HepG2 (cell line): ENCODE results near the gene KRT2. TPM values are rescaled to one million over a fixed set of nuclear protein-coding genes. Genes with fewer than 3 reads are reported as not detected.

Source experiments
- ATAC-seq: fragments of 200-7000 bp; cut with Tn5 transposase; 3 replicates; pipeline ENCODE4 v1.9.1; 2020; ENCODE audit warnings: mild to moderate bottlenecking, moderate library complexity
- BruUV-seq: library from RNA; stranded (reverse); fragments of 400-500 nt; replicated peaks from 2 replicates; lab custom pipeline; 2021; lab: Mats Ljungman, UMichigan
- CTCF ChIA-PET: fragments of 300-600 bp; formaldehyde crosslinking; extraction: SDS; loops from one replicate; lab custom pipeline; 2021; ENCODE audit warnings: low total read pairs, inconsistent platforms, low intra/inter-chr PET ratio; lab: Yijun Ruan, JAX
- POLR2A ChIA-PET: fragments of 350-600 bp; sonication (Branson Sonifier 250); formaldehyde crosslinking; loops from one replicate; lab custom pipeline; 2020; ENCODE audit warnings: antibody characterized with exemption, inconsistent platforms; lab: Yijun Ruan, JAX
- DNase-seq: peaks from one replicate; pipeline ENCODE4 v3.0.0-alpha.2; 2015; ENCODE audit warnings: low spot score
- FAIRE-seq: peaks from 3 replicates; lab custom pipeline; 2011; peaks lifted over from hg19 to GRCh38; lab: Jason Lieb, UNC
- H2AFZ ChIP-seq: one replicate; pipeline ENCODE4 v1.6.1; 2011; ENCODE audit warnings: low read length, inconsistent platforms
- H3K27ac ChIP-seq: fragments of 300-600 bp; 3 replicates; pipeline ENCODE4 v1.8.0; 2011; ENCODE audit warnings: mixed run types, mild to moderate bottlenecking, mixed read lengths, low read length, inconsistent platforms; ENCODE audit not compliant: insufficient read depth; ENCODE audit errors: extremely low read length
- H3K27me3 ChIP-seq, 2 experiments: fragments of 200-600 bp in 1 of 2; 2 replicates in 1 of 2; 3 replicates in 1 of 2; pipeline versions ENCODE4 v1.6.0 to v1.8.0; 2011; ENCODE audit warnings: low read length in 2 of 2, mild to moderate bottlenecking in 2 of 2, moderate library complexity in 2 of 2, inconsistent platforms in 1 of 2; ENCODE audit not compliant: insufficient read depth in 2 of 2, control insufficient read depth in 1 of 2
- H3K36me3 ChIP-seq, 2 experiments: fragments of 200-600 bp in 1 of 2; replicated peaks in 1 of 2; 2 replicates in 1 of 2; 3 replicates in 1 of 2; pipeline versions ENCODE4 v1.5.1 to v1.8.0; 2011; ENCODE audit warnings: low read length in 2 of 2, inconsistent platforms in 1 of 2; ENCODE audit not compliant: insufficient read depth in 2 of 2, control insufficient read depth in 1 of 2
- H3K4me1 ChIP-seq: 2 replicates; pipeline ENCODE4 v1.5.1; 2012; ENCODE audit warnings: low read length, inconsistent platforms; ENCODE audit not compliant: insufficient read depth
- H3K4me2 ChIP-seq: 2 replicates; pipeline ENCODE4 v1.6.0; 2011; ENCODE audit warnings: low read depth, low read length, inconsistent platforms
- H3K4me3 ChIP-seq, 3 experiments: fragments of 200-600 bp in 1 of 3; sonication (generic), shearing (Covaris generic) in 1 of 3; replicated peaks in 1 of 3; 2 replicates each; pipeline ENCODE4 v1.5.1; 2011 to 2016; ENCODE audit warnings: low read length in 3 of 3, inconsistent platforms in 2 of 3, low read depth in 2 of 3, mild to moderate bottlenecking in 2 of 3, control low read depth in 1 of 3, mixed read lengths in 1 of 3; ENCODE audit not compliant: insufficient read depth in 1 of 3
- H3K79me2 ChIP-seq: one replicate; pipeline ENCODE4 v1.6.1; 2011; ENCODE audit warnings: low read length, inconsistent platforms; ENCODE audit not compliant: insufficient read depth
- H3K9ac ChIP-seq: 2 replicates; pipeline ENCODE4 v1.6.0; 2011; ENCODE audit warnings: mild to moderate bottlenecking, low read depth, low read length, inconsistent platforms; ENCODE audit not compliant: insufficient read depth
- H3K9me3 ChIP-seq: 2 replicates; pipeline ENCODE4 v1.5.1; 2012; ENCODE audit warnings: mild to moderate bottlenecking, low read length
- H4K20me1 ChIP-seq: 2 replicates; pipeline ENCODE4 v1.6.0; 2011; ENCODE audit warnings: inconsistent platforms, mild to moderate bottlenecking, low read length, moderate library complexity; ENCODE audit not compliant: insufficient read depth
- DMAP1 ChIP-seq: IDR thresholded peaks from 2 replicates; pipeline ENCODE4 v1.6.1; 2016
- ETS1 ChIP-seq: sonication (generic); formaldehyde crosslinking; IDR thresholded peaks from 2 replicates; pipeline ENCODE4 v1.4.0; 2020; ENCODE audit warnings: missing genetic modification reagents
- FOXK1 ChIP-seq: sonication (generic); formaldehyde crosslinking; IDR thresholded peaks from 2 replicates; pipeline ENCODE4 v1.4.0; 2020; ENCODE audit warnings: low read depth, missing genetic modification reagents, borderline replicate concordance
- GATAD1 ChIP-seq: IDR thresholded peaks from 2 replicates; pipeline ENCODE4 v1.6.1; 2016; ENCODE audit warnings: missing genetic modification reagents, missing compliant biosample characterization
- PCBP2 ChIP-seq: fragments of 200-400 bp; formaldehyde crosslinking; optimal IDR thresholded peaks from 2 replicates; pipeline ENCODE3; 2018; ENCODE audit warnings: low read length, low read depth; ENCODE audit not compliant: poor library complexity, severe bottlenecking
- TBP ChIP-seq: sonication (generic); formaldehyde crosslinking; IDR thresholded peaks from 2 replicates; pipeline ENCODE4 v1.5.0; 2020; ENCODE audit warnings: missing genetic modification reagents
- ZC3H13 ChIP-seq: sonication (generic); formaldehyde crosslinking; IDR thresholded peaks from 2 replicates; pipeline ENCODE4 v1.8.1; 2023; ENCODE audit warnings: mild to moderate bottlenecking, missing genetic modification reagents, moderate library complexity
- ZNF136 ChIP-seq: sonication (generic); formaldehyde crosslinking; IDR thresholded peaks from 2 replicates; pipeline ENCODE4 v1.8.1; 2022; ENCODE audit warnings: low read depth, mild to moderate bottlenecking, moderate library complexity, missing genetic modification reagents
- ZNF775 ChIP-seq: sonication (generic); formaldehyde crosslinking; IDR thresholded peaks from 2 replicates; pipeline ENCODE4 v1.4.0; 2020; ENCODE audit warnings: missing genetic modification reagents, mild to moderate bottlenecking, moderate library complexity, borderline replicate concordance
- ZSCAN20 ChIP-seq: sonication (generic); formaldehyde crosslinking; IDR thresholded peaks from 2 replicates; pipeline ENCODE4 v1.4.0; 2020; ENCODE audit warnings: missing genetic modification reagents, mild to moderate bottlenecking, borderline replicate concordance
- ZSCAN9 ChIP-seq: IDR thresholded peaks from 2 replicates; pipeline ENCODE4 v1.6.1; 2016; ENCODE audit warnings: borderline replicate concordance
- WGBS: methylation state at CpG from one replicate; pipeline ENCODE4 v1.1.6; 2017; ENCODE audit warnings: low lambda C conversion rate; 5-methylcytosine and 5-hydroxymethylcytosine counted together
- in situ Hi-C: cut with HindIII; loops from 2 replicates; pipeline ENCODE4 v1.10.0; 2017; ENCODE audit warnings: low pct_unique_long_range_greater_than_20kb; ENCODE audit not compliant: extremely low pct_ligation_motif_present
- intact Hi-C: fragments of 100-400 bp; cut with micrococcal nuclease; formaldehyde crosslinking; loops from one replicate; pipeline ENCODE4 v1.10.0; 2022; ENCODE audit not compliant: unreplicated experiment
- polyA plus RNA-seq, 8 experiments: library from polyadenylated mRNA; depleted of rRNA in 3 of 8; stranded (reverse) in 7 of 8; unstranded in 1 of 8; fragments of >200 nt; fragmentation: Illumina TruSeq in 4 of 8; extraction: Trizol in 4 of 8; gene quantifications; 2 replicates each; pipeline versions ENCODE4 v1.2.1 to v1.2.3, GENCODE V29; 2011 to 2016; ENCODE audit warnings: low read depth in 4 of 8, missing spikeins in 1 of 8, mixed read lengths in 1 of 8; ENCODE audit not compliant: insufficient read depth in 1 of 8
- total RNA-seq, 5 experiments: library from RNA; depleted of rRNA; stranded (reverse); fragments of >200 nt; fragmentation: Illumina TruSeq; extraction: Trizol; gene quantifications; 2 replicates each; pipeline ENCODE4 v1.2.3, GENCODE V29; 2016; ENCODE audit warnings: low read depth in 1 of 5
- TF ChIP-seq, protein P1 (sequence below): sonication (generic); formaldehyde crosslinking; IDR thresholded peaks from 2 replicates; pipeline ENCODE4 v1.9.0; 2021; ENCODE audit warnings: mild to moderate bottlenecking, missing genetic modification reagents
- TF ChIP-seq, protein P2 (sequence below): sonication (generic); formaldehyde crosslinking; conservative IDR thresholded peaks from 2 replicates; pipeline ENCODE4 v1.8.0; 2022; ENCODE audit warnings: low read depth, missing genetic modification reagents

Gene KRT2
- total and polyA plus RNA-seq, 2 of the 13 experiments (the other 11 are each of a cell fraction or from before 2014, with no cell fraction given): not detected

GRCh38 chr12:52699960-52700359 lies 47.9 kb upstream of the KRT2 start:
- H3K36me3 ChIP-seq: no peaks in the 10 kb centered on the region
- BruUV-seq: no TSS peak
- H3K79me2 ChIP-seq: no peaks in the 10 kb centered on the region
- 0% methylated on average over 2 of the region's 2 CpGs for WGBS
- ChIA-PET POLR2A (no interaction called here), CTCF (no interaction called here)
- no peak overlapping the region for H3K4me2 ChIP-seq
- no peak overlapping the region for H3K9ac ChIP-seq
- H2AFZ ChIP-seq: no peak overlapping the region
- no peaks in the 10 kb centered on the region for H4K20me1 ChIP-seq
- FAIRE-seq (no peak), ATAC-seq (peak; percentile 58; the same call in 2 of the 3 replicates), DNase-seq (no peak)
- H3K4me3 ChIP-seq: no peak overlapping the region
- in situ Hi-C loops (loop anchor here (25.0 kb wide), 1 partner anchor 287 kb away; no protein-coding TSS in a partner anchor), intact Hi-C loops (no loop called here)
- no peak overlapping the region for H3K27ac ChIP-seq
- no peaks in the 10 kb centered on the region for H3K9me3 ChIP-seq
- H3K4me1 ChIP-seq: no peaks in the 10 kb centered on the region
- H3K27me3 ChIP-seq: peaks cover 7 to 20% of the 10 kb centered on the region in 2 experiments; a peak in 4 of 5 replicates
- TF ChIP-seq ZSCAN9 (no peak), ETS1 (CRISPR knock-in tag) (no peak), FOXK1 (CRISPR knock-in tag) (no peak), ZNF775 (CRISPR knock-in tag) (no peak), TBP (no peak), GATAD1 (CRISPR knock-in tag) (no peak), ZC3H13 (CRISPR knock-in tag) (no peak), ZSCAN20 (CRISPR knock-in tag) (no peak), DMAP1 (no peak), ZNF136 (CRISPR knock-in tag) (no peak), PCBP2 (no peak)
- TF ChIP-seq, protein P1, sequence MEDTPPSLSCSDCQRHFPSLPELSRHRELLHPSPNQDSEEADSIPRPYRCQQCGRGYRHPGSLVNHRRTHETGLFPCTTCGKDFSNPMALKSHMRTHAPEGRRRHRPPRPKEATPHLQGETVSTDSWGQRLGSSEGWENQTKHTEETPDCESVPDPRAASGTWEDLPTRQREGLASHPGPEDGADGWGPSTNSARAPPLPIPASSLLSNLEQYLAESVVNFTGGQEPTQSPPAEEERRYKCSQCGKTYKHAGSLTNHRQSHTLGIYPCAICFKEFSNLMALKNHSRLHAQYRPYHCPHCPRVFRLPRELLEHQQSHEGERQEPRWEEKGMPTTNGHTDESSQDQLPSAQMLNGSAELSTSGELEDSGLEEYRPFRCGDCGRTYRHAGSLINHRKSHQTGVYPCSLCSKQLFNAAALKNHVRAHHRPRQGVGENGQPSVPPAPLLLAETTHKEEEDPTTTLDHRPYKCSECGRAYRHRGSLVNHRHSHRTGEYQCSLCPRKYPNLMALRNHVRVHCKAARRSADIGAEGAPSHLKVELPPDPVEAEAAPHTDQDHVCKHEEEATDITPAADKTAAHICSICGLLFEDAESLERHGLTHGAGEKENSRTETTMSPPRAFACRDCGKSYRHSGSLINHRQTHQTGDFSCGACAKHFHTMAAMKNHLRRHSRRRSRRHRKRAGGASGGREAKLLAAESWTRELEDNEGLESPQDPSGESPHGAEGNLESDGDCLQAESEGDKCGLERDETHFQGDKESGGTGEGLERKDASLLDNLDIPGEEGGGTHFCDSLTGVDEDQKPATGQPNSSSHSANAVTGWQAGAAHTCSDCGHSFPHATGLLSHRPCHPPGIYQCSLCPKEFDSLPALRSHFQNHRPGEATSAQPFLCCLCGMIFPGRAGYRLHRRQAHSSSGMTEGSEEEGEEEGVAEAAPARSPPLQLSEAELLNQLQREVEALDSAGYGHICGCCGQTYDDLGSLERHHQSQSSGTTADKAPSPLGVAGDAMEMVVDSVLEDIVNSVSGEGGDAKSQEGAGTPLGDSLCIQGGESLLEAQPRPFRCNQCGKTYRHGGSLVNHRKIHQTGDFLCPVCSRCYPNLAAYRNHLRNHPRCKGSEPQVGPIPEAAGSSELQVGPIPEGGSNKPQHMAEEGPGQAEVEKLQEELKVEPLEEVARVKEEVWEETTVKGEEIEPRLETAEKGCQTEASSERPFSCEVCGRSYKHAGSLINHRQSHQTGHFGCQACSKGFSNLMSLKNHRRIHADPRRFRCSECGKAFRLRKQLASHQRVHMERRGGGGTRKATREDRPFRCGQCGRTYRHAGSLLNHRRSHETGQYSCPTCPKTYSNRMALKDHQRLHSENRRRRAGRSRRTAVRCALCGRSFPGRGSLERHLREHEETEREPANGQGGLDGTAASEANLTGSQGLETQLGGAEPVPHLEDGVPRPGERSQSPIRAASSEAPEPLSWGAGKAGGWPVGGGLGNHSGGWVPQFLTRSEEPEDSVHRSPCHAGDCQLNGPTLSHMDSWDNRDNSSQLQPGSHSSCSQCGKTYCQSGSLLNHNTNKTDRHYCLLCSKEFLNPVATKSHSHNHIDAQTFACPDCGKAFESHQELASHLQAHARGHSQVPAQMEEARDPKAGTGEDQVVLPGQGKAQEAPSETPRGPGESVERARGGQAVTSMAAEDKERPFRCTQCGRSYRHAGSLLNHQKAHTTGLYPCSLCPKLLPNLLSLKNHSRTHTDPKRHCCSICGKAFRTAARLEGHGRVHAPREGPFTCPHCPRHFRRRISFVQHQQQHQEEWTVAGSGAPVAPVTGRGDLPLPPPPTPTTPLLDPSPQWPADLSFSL (CRISPR knock-in tag): no peak
- TF ChIP-seq, protein P2, sequence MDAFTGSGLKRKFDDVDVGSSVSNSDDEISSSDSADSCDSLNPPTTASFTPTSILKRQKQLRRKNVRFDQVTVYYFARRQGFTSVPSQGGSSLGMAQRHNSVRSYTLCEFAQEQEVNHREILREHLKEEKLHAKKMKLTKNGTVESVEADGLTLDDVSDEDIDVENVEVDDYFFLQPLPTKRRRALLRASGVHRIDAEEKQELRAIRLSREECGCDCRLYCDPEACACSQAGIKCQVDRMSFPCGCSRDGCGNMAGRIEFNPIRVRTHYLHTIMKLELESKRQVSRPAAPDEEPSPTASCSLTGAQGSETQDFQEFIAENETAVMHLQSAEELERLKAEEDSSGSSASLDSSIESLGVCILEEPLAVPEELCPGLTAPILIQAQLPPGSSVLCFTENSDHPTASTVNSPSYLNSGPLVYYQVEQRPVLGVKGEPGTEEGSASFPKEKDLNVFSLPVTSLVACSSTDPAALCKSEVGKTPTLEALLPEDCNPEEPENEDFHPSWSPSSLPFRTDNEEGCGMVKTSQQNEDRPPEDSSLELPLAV (CRISPR knock-in tag): no peak
